OCI-LY1 (cell line): ENCODE measurements around the gene F10.

Experiments
- H2AFZ ChIP-seq: fragments of 200-600 bp; sonication (generic), shearing (Covaris generic); 2 replicates; pipeline ENCODE4 v1.6.0; 2014; ENCODE audit warnings: antibody characterized with exemption, mild to moderate bottlenecking, low read length
- H3F3A ChIP-seq: fragments of 200-600 bp; sonication (generic), shearing (Covaris generic); 2 replicates; pipeline ENCODE4 v1.6.0; 2014; ENCODE audit warnings: mild to moderate bottlenecking, antibody characterized with exemption, low read length, moderate library complexity; ENCODE audit not compliant: insufficient read depth
- H3K27ac ChIP-seq: fragments of 200-600 bp; sonication (generic); 2 replicates; pipeline ENCODE4 v1.5.1; 2014; ENCODE audit warnings: low read length, mixed run types, mild to moderate bottlenecking, low read depth; ENCODE audit not compliant: poor library complexity, severe bottlenecking
- H3K27me3 ChIP-seq: fragments of 200-600 bp; sonication (generic); 2 replicates; pipeline ENCODE4 v1.6.0; 2014; ENCODE audit warnings: antibody characterized with exemption, mild to moderate bottlenecking, low read length, moderate library complexity; ENCODE audit not compliant: insufficient read depth
- H3K36me3 ChIP-seq: fragments of 200-600 bp; sonication (generic); 2 replicates; pipeline ENCODE4 v1.6.1; 2014; ENCODE audit warnings: mild to moderate bottlenecking, antibody characterized with exemption, low read length, moderate library complexity, mixed read lengths; ENCODE audit not compliant: insufficient read depth
- H3K4me1 ChIP-seq: fragments of 200-600 bp; sonication (generic); 2 replicates; pipeline ENCODE4 v1.5.1; 2014; ENCODE audit warnings: mild to moderate bottlenecking, low read length, moderate library complexity; ENCODE audit not compliant: insufficient read depth, severe bottlenecking
- H3K4me2 ChIP-seq: fragments of 200-600 bp; sonication (generic), shearing (Covaris generic); 2 replicates; pipeline ENCODE4 v1.6.1; 2014; ENCODE audit warnings: low read length
- H3K4me3 ChIP-seq: fragments of 200-600 bp; sonication (generic); 2 replicates; pipeline ENCODE4 v1.5.1; 2014; ENCODE audit warnings: low read length, low read depth, mild to moderate bottlenecking, mixed read lengths; ENCODE audit not compliant: poor library complexity, severe bottlenecking
- H3K79me2 ChIP-seq: fragments of 200-600 bp; shearing (Covaris generic); 2 replicates; pipeline ENCODE4 v1.6.1; 2016; ENCODE audit warnings: mixed run types, low read length, mixed read lengths; ENCODE audit not compliant: insufficient read depth
- H3K9ac ChIP-seq: fragments of 200-600 bp; sonication (generic), shearing (Covaris generic); 2 replicates; pipeline ENCODE4 v1.6.1; 2014; ENCODE audit warnings: mild to moderate bottlenecking, low read length, mixed read lengths
- H3K9me2 ChIP-seq: fragments of 200-600 bp; sonication (generic), shearing (Covaris generic); 2 replicates; pipeline ENCODE4 v1.6.1; 2014; ENCODE audit warnings: low read depth, mild to moderate bottlenecking, low read length, mixed read lengths
- H3K9me3 ChIP-seq: fragments of 200-600 bp; shearing (Covaris generic); 2 replicates; pipeline ENCODE4 v1.6.1; 2014; ENCODE audit warnings: low read length, mixed read lengths
- H4K20me1 ChIP-seq: fragments of 200-600 bp; sonication (generic), shearing (Covaris generic); 2 replicates; pipeline ENCODE4 v1.6.0; 2016; ENCODE audit warnings: mild to moderate bottlenecking, low read length; ENCODE audit not compliant: insufficient read depth
- CTCF ChIP-seq: fragments of 200-600 bp; sonication (generic), shearing (Covaris generic); IDR thresholded peaks from 2 replicates; pipeline ENCODE4 v1.5.1; 2017; ENCODE audit warnings: mild to moderate bottlenecking, antibody characterized with exemption, low read length, moderate library complexity, mixed read lengths
- EZH2 ChIP-seq: fragments of 200-600 bp; sonication (generic), shearing (Covaris generic); IDR thresholded peaks from 2 replicates; pipeline ENCODE4 v1.8.0; 2017; ENCODE audit warnings: borderline replicate concordance, mixed run types, mild to moderate bottlenecking, antibody characterized with exemption, low read length, moderate library complexity, mixed read lengths

F10 gene

DNA sequence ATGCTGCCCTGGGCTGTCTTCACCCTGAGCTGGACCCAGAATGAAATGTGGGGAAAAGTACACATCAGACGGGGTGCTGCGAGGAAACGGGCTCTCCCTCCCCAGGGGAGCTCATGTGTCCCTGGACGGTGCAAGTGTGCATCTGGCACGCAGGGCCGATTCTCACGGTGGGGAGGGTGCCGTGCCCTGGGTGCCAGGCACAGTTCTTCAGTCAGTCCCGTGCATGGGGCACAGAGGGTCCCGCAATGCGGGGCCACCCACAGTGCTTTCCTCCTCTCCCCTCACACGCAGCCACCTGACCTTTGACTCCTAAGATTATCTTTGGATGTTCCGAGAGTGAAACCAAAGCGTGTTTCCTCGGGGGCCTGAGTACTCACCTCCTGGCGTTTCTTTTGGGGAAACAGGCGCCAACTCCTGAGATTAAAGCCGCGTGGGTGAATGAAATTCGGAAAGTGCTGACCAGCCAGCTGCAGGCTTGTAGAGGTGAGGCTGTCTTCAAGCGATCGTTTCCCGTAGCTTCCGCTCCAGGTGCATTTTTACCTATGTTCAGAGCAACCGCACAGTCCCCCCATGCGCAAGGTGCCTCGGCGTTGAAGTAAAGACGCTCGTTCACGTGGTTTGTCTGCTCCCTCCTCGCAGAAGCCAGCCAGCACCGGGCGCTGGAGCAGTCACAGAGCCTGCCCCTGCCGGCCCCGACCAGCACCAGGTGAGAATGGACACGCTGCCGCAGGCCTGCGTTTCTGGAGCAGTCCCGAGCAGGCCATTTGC, 34.5 kb upstream of the F10 start:
- TF ChIP-seq CTCF, result no peak
- Histone ChIP-seq H2AFZ (no peak overlapping the region), H3K4me3 (no peak overlapping the region), H3K9me2 (no peaks in the 10 kb centered on the region), H3K4me1 (no peaks in the 10 kb centered on the region), H3K27me3 (peaks cover 20% of the 10 kb centered on the region), H3K79me2 (no peaks in the 10 kb centered on the region), H3K9me3 (no peaks in the 10 kb centered on the region), H3K9ac (no peak overlapping the region), H4K20me1 (no peaks in the 10 kb centered on the region), H3K4me2 (no peak overlapping the region), H3K27ac (no peak overlapping the region), H3K36me3 (no peaks in the 10 kb centered on the region), H3F3A (no peaks in the 10 kb centered on the region)

DNA sequence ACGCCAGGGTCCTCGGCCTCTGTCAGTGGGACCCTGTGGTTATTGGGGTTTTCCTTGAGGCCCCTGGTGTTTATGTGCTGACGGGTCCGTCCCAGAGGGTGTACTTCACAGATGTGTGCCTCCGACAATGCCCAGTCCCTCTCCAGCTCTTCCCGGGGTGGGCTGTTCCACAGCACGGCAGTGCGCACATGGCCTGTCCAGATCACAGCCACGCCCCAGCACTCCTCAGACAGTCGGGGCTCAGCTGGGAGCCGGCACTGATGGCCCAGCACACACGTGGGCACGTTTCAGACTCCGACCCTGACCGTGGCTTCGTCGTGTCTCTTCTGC, 33.9 kb upstream of the F10 start:
- no peaks in the 10 kb centered on the region for H4K20me1 ChIP-seq
- H3K9ac ChIP-seq, result no peak overlapping the region
- no peaks in the 10 kb centered on the region for H3K79me2 ChIP-seq
- no peaks in the 10 kb centered on the region for H3K4me1 ChIP-seq
- H3K9me3 ChIP-seq, result no peaks in the 10 kb centered on the region
- no peak overlapping the region for H2AFZ ChIP-seq
- H3K4me2 ChIP-seq, result no peak overlapping the region
- no peak overlapping the region for H3K4me3 ChIP-seq
- H3F3A ChIP-seq, result no peaks in the 10 kb centered on the region
- H3K36me3 ChIP-seq, result no peaks in the 10 kb centered on the region
- no peak for TF ChIP-seq EZH2
- H3K9me2 ChIP-seq, result no peaks in the 10 kb centered on the region
- H3K27ac ChIP-seq, result no peak overlapping the region
- peaks cover 20% of the 10 kb centered on the region for H3K27me3 ChIP-seq

DNA sequence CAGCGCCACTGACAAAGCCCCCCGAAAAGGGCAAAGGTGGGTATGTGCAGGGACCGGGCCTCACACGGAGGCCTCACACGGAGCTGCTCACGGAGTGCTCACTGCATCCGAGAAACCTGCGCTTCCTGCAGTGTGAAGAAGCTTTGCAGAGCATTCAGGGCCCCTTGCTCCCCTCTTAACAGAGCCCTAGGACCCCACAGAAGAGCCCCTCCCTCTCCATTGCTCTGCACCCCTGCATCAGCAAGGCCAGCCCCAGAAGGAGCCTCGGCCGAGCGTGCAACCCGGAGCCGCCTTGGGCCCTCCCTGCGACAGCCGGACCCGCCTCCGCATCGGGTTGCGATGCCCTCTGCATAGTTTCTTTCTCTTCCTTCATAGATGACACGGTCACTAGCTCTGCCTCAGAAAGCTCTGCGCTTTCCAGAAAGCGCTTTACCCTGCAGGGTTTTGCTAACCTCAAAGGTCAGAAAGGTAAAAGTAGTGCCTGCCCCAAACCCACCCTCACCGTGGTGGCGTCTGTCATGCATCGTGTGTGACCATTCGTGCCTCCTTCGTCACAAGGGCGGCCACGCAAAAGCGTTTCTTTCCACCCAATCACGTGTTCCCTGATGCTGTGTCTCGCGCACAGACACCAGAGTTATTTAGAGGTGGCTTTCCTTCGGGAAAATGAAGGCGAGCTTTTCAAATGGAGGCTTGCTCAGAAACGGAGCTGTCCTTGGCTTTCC, 32.7 kb upstream of the F10 start:
- TF ChIP-seq CTCF (no peak), EZH2 (no peak)
- no peak overlapping the region for H3K4me3 ChIP-seq
- H2AFZ ChIP-seq, result no peak overlapping the region
- no peaks in the 10 kb centered on the region for H3K4me1 ChIP-seq
- no peaks in the 10 kb centered on the region for H3K79me2 ChIP-seq
- no peaks in the 10 kb centered on the region for H4K20me1 ChIP-seq
- H3K36me3 ChIP-seq, result no peaks in the 10 kb centered on the region
- no peak overlapping the region for H3K4me2 ChIP-seq
- peaks cover 20% of the 10 kb centered on the region for H3K27me3 ChIP-seq
- H3K27ac ChIP-seq, result no peak overlapping the region
- no peaks in the 10 kb centered on the region for H3K9me2 ChIP-seq
- no peaks in the 10 kb centered on the region for H3K9me3 ChIP-seq
- no peaks in the 10 kb centered on the region for H3F3A ChIP-seq
- H3K9ac ChIP-seq, result no peak overlapping the region

DNA sequence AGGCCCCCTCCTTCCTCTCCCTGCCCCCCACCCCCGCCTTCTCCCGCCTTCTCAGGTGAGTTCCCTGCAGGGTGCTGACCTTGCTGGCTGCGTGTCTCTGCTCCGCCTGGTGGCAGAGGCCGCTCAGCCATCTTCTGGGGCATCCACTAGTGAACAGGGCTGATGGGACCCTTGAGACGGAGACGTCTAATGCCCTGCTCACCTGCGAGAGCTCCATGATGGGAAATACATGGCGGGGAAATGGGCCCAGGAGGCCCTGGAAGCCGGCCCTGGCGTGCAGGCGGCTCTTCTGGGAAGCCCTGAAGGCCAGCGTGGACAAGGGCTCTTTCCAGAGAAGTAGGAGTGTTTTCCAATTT, 32.2 kb upstream of the F10 start:
- H3K27ac ChIP-seq, result no peak overlapping the region
- no peak for TF ChIP-seq EZH2
- no peak for TF ChIP-seq CTCF

More for the DNA sequence above, 32.2 kb upstream of the F10 start:
- Histone ChIP-seq H3K27me3 (peaks cover 20% of the 10 kb centered on the region), H3K4me3 (no peak overlapping the region), H3F3A (no peaks in the 10 kb centered on the region), H3K4me1 (no peaks in the 10 kb centered on the region), H3K4me2 (no peak overlapping the region), H3K36me3 (no peaks in the 10 kb centered on the region), H3K9me3 (no peaks in the 10 kb centered on the region), H3K79me2 (no peaks in the 10 kb centered on the region), H4K20me1 (no peaks in the 10 kb centered on the region), H2AFZ (no peak overlapping the region), H3K9me2 (no peaks in the 10 kb centered on the region), H3K9ac (no peak overlapping the region)
